Stimulated activated CD4-positive, alpha-beta T cell treated with anti-CD3 and anti-CD28 coated beads, Interleukin-4, amount 100 ng/mL, for 1 hour (primary cell): ENCODE data around the gene RASGRF1.

Source experiments
- DNase-seq: peaks from one replicate; pipeline ENCODE4 v3.0.0-alpha.2; 2020

Gene RASGRF1

GRCh38 chr15:79099692-79100091 lies 9.1 kb upstream of the RASGRF1 start:
- no peak for DNase-seq

- no peak for DNase-seq
Measured at GRCh38 chr15:79094611-79095021, 4.0 kb upstream of the RASGRF1 start.

GRCh38 chr15:79093352-79093935 lies 2.9 kb upstream of the RASGRF1 start:
- DNase-seq, result no peak

- no peak for DNase-seq
Measured at GRCh38 chr15:79092382-79092781, 1.8 kb upstream of the RASGRF1 start.

- peak; percentile 4 for DNase-seq
Measured at GRCh38 chr15:79091204-79091867, 756 bp upstream of the RASGRF1 start.

- DNase-seq, result no peak
Measured at GRCh38 chr15:79089890-79090486, 592 bp downstream of the RASGRF1 start.

GRCh38 chr15:79089331-79089889 lies 1.2 kb downstream of the RASGRF1 start:
- no peak for DNase-seq

GRCh38 chr15:79088426-79089205 lies 2.0 kb downstream of the RASGRF1 start:
- no peak for DNase-seq

- no peak for DNase-seq
Measured at GRCh38 chr15:79086814-79087213, 3.8 kb downstream of the RASGRF1 start.

GRCh38 chr15:79084308-79084968 lies 6.1 kb downstream of the RASGRF1 start:
- no peak for DNase-seq

GRCh38 chr15:79083154-79083553 lies 7.4 kb downstream of the RASGRF1 start:
- DNase-seq, result no peak

- no peak for DNase-seq
Measured at GRCh38 chr15:79082363-79083070, 8.1 kb downstream of the RASGRF1 start.

- no peak for DNase-seq
Measured at GRCh38 chr15:79078763-79079410, 11.7 kb downstream of the RASGRF1 start.

GRCh38 chr15:79078003-79078402 lies 12.6 kb downstream of the RASGRF1 start:
- no peak for DNase-seq

GRCh38 chr15:79076661-79077060 lies 13.9 kb downstream of the RASGRF1 start:
- DNase-seq, result no peak

GRCh38 chr15:79075256-79075655 lies 15.3 kb downstream of the RASGRF1 start:
- DNase-seq, result no peak

GRCh38 chr15:79073336-79073735 lies 17.2 kb downstream of the RASGRF1 start:
- no peak for DNase-seq

- no peak for DNase-seq
Measured at GRCh38 chr15:79071901-79072300, 18.7 kb downstream of the RASGRF1 start.

- no peak for DNase-seq
Measured at GRCh38 chr15:79068790-79069189, 21.8 kb downstream of the RASGRF1 start.

GRCh38 chr15:79067969-79068368 lies 22.6 kb downstream of the RASGRF1 start:
- no peak for DNase-seq

- no peak for DNase-seq
Measured at GRCh38 chr15:79067072-79067833, 23.3 kb downstream of the RASGRF1 start.
